Pancreas (tissue), 10 donors: Measurements from ENCODE around the gene FAM228A. TPM values are rescaled to one million over a fixed set of nuclear protein-coding genes. Genes with fewer than 3 reads are reported as not detected.

ENCODE experiments used
- ATAC-seq, 4 donors: fragments of 200-7000 bp; cut with Tn5 transposase; one replicate each; pipeline versions ENCODE4 v1.8.0 to v1.9.1; 2020; ENCODE audit warnings: mild to moderate bottlenecking in 4 of 4, moderate library complexity in 4 of 4
- DNase-seq, 6 donors: peaks; one replicate each; pipeline ENCODE4 v3.0.0-alpha.2; 2020
- FAIRE-seq: peaks from 2 replicates; lab custom pipeline; 2012; peaks lifted over from hg19 to GRCh38; lab: Jason Lieb, UNC
- H3K27ac ChIP-seq, 4 donors: fragments of 200-600 bp; sonication (generic); 1 replicate in 3 of 4; 2 replicates in 1 of 4; pipeline versions ENCODE4 v1.5.0 to v1.8.0; 2020
- H3K27me3 ChIP-seq, 4 donors: fragments of 200-600 bp; one replicate each; pipeline ENCODE4 v1.8.0; 2021
- H3K36me3 ChIP-seq, 3 donors: fragments of 200-600 bp; sonication (generic) in 1 of 3; one replicate each; pipeline versions ENCODE4 v1.5.0 to v1.8.0; 2020 to 2021
- H3K4me1 ChIP-seq, 3 donors: fragments of 200-600 bp; one replicate each; pipeline ENCODE4 v1.8.0; 2021
- H3K4me3 ChIP-seq, 4 donors: fragments of 200-600 bp; sonication (generic) in 2 of 4; one replicate each; pipeline versions ENCODE4 v1.5.0 to v1.8.0; 2020 to 2021
- H3K9me3 ChIP-seq, 4 donors: fragments of 200-600 bp; one replicate each; pipeline ENCODE4 v1.8.0; 2021
- CTCF ChIP-seq, 4 donors: fragments of 200-600 bp; sonication (generic) in 3 of 4; IDR thresholded peaks; one replicate each; pipeline versions ENCODE4 v1.5.0 to v1.8.0; 2021; ENCODE audit warnings: antibody characterized with exemption in 4 of 4
- WGBS, 2 donors: extraction: QIAGEN DNeasy Blood & Tissue Kit; methylation state at CpG; one replicate each; pipeline ENCODE4 v1.1.7; 2013; 5-methylcytosine and 5-hydroxymethylcytosine counted together
- intact Hi-C, 3 donors: fragments of 100-400 bp; cut with DNase I; formaldehyde crosslinking; loops; one replicate each; pipeline versions ENCODE4 v1.11.1 to v1.14.2; 2022
- polyA plus RNA-seq, 2 donors: library from polyadenylated mRNA; stranded (reverse); fragments of 200-250 nt; gene quantifications; one replicate each; pipeline ENCODE4 v1.2.3, GENCODE V29; 2013
- total RNA-seq, 6 donors: library from RNA; stranded (reverse); fragmentation: NEBNext Ultra II Directional in 4 of 6; extraction: Animal tissue kit (Norgen Biotek cat#: 25700) in 4 of 6; gene quantifications; one replicate each; pipeline versions ENCODE4 v1.2.1 to v1.2.4, GENCODE V29; 2021 to 2023
- donor health status: healthy with polysubstance abuse.
- donor health status: DM: no; HTN: no; CAD: no; lungs with moderate emphysema.
- donor health status: DM: no; HTN: no; CAD: no.
- donor health status: control.
- donor health status: control.
- donor health status: Bipolar disorder and iron deficiency.
- donor health status: DM: yes; HTN: yes; CAD: no.
- donor health status: DM: no; HTN: no; CAD: no.
- donor health status: DM: no; HTN: no; CAD: no.
- donor health status: DM: yes; HTN: yes; CAD: no.

Gene FAM228A
- total and polyA plus RNA-seq, 8 donors: 0.19 to 0.56 (median 0.34) TPM; not detected in 1

GRCh38 chr2:24199968-24200590, 25.2 kb downstream of the FAM228A start:
- DNase-seq (no peak), ATAC-seq (no peak), FAIRE-seq (no peak)
- no peaks in the 10 kb centered on the region for H3K4me1 ChIP-seq
- intact Hi-C loops: no loop called here
- H3K27me3 ChIP-seq: no peaks in the 10 kb centered on the region
- 83 to 86% methylated on average over 12 of the region's 12 CpGs for WGBS, 2 donors
- H3K27ac ChIP-seq: no peak overlapping the region
- peaks cover 0 to 26% (median 12%) of the 10 kb centered on the region in 3 donors for H3K36me3 ChIP-seq
- H3K4me3 ChIP-seq: no peak overlapping the region
- TF ChIP-seq CTCF (IDR thresholded peaks at IDR 0.05): no peak
- no peaks in the 10 kb centered on the region for H3K9me3 ChIP-seq

GRCh38 chr2:24200799-24201198, 25.9 kb downstream of the FAM228A start:
- Histone ChIP-seq H3K4me3 (no peak overlapping the region), H3K4me1 (no peaks in the 10 kb centered on the region), H3K9me3 (no peaks in the 10 kb centered on the region), H3K36me3 (peaks cover 0 to 31% (median 15%) of the 10 kb centered on the region in 3 donors), H3K27ac (no peak overlapping the region), H3K27me3 (no peaks in the 10 kb centered on the region)
- TF ChIP-seq CTCF (IDR thresholded peaks at IDR 0.05): no peak
- no peak for DNase-seq
- ATAC-seq: no peak
- 95 to 96% methylated on average over 3 of the region's 3 CpGs for WGBS, 2 donors
- intact Hi-C loops: no loop called here
- no peak for FAIRE-seq

GRCh38 chr2:24203029-24203786, 28.4 kb downstream of the FAM228A start:
- intact Hi-C loops: no loop called here
- TF ChIP-seq CTCF (IDR thresholded peaks at IDR 0.05): no peak
- no peak overlapping the region for H3K27ac ChIP-seq
- peaks cover 0 to 38% (median 20%) of the 10 kb centered on the region in 3 donors for H3K36me3 ChIP-seq
- WGBS, 2 donors: 85 to 91% methylated on average over 19 of the region's 19 CpGs
- FAIRE-seq: no peak
- H3K4me1 ChIP-seq: no peaks in the 10 kb centered on the region
- no peaks in the 10 kb centered on the region for H3K27me3 ChIP-seq
- H3K4me3 ChIP-seq: no peak overlapping the region
- no peak for DNase-seq
- no peaks in the 10 kb centered on the region for H3K9me3 ChIP-seq
- ATAC-seq: no peak

- FAIRE-seq: no peak
- Histone ChIP-seq H3K9me3 (no peaks in the 10 kb centered on the region), H3K36me3 (peaks cover 0 to 43% (median 26%) of the 10 kb centered on the region in 3 donors), H3K27me3 (no peaks in the 10 kb centered on the region), H3K27ac (no peak overlapping the region), H3K4me3 (no peak overlapping the region), H3K4me1 (no peaks in the 10 kb centered on the region)
- TF ChIP-seq CTCF (IDR thresholded peaks at IDR 0.05): no peak
- 77 to 86% methylated on average over 5 of the region's 5 CpGs for WGBS, 2 donors
- ATAC-seq: no peak
- intact Hi-C loops: no loop called here
- no peak for DNase-seq
These were observed 28.9 kb downstream of the FAM228A start for GRCh38 chr2:24203787-24204150.

GRCh38 chr2:24204505-24204904, 29.7 kb downstream of the FAM228A start:
- H3K27me3 ChIP-seq: no peaks in the 10 kb centered on the region
- no peak overlapping the region for H3K27ac ChIP-seq
- WGBS, 2 donors: 95 to 97% methylated on average over 12 of the region's 12 CpGs
- H3K9me3 ChIP-seq: no peaks in the 10 kb centered on the region
- TF ChIP-seq CTCF (IDR thresholded peaks at IDR 0.05): no peak
- peaks cover 0 to 51% (median 33%) of the 10 kb centered on the region in 3 donors for H3K36me3 ChIP-seq
- H3K4me3 ChIP-seq: no peak overlapping the region
- H3K4me1 ChIP-seq: no peaks in the 10 kb centered on the region
- intact Hi-C loops: no loop called here
- ATAC-seq: no peak
- FAIRE-seq: no peak
- no peak for DNase-seq
